Measurements from ENCODE around the gene RAB39A. TPM values are rescaled to one million over a fixed set of nuclear protein-coding genes. Genes with fewer than 3 reads are reported as not detected.

Gene RAB39A
- polyA plus RNA-seq, 1 donor from 2014 or later = 1.9 TPM

DNA sequence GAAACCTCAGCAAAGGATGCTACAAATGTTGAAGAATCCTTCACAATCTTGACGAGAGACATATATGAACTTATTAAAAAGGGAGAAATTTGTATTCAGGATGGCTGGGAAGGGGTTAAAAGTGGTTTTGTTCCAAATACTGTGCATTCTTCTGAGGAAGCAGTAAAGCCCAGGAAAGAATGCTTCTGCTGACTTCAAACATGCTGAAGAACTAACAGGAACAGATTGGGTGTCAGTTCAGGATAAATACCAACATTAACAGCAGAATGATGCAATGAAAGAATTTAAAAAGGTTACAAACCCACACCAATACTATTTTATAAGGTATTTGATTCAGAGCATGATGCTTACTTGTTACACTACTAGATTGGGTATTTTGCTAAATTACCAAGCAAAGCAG, 33.9 kb downstream of the RAB39A start:
- H3K36me3 ChIP-seq (ENCODE audit: insufficient read depth, low read length) = no peaks in the 10 kb centered on the region
- no peaks in the 10 kb centered on the region for H3K9me2 ChIP-seq (ENCODE audit: insufficient read depth, low read length)
- H3F3A ChIP-seq (ENCODE audit: insufficient read depth, low read length, poor library complexity, severe bottlenecking) = no peaks in the 10 kb centered on the region
- H3K4me3 ChIP-seq (ENCODE audit: low read length) = no peak overlapping the region
- no peak overlapping the region for H3K27ac ChIP-seq (ENCODE audit: low read length)
- H3K9ac ChIP-seq (ENCODE audit: low read length) = no peak overlapping the region
- H4K20me1 ChIP-seq (ENCODE audit: insufficient read depth) = no peaks in the 10 kb centered on the region
- H3K79me2 ChIP-seq (replicated peaks; ENCODE audit: insufficient read depth, low read length) = no peaks in the 10 kb centered on the region
- no peaks in the 10 kb centered on the region for H3K27me3 ChIP-seq (ENCODE audit: insufficient read depth, low read depth, low read length)
- H3K9me3 ChIP-seq (ENCODE audit: low read length) = no peaks in the 10 kb centered on the region
- TF ChIP-seq TAF1 (IDR thresholded peaks at IDR 0.05; ENCODE audit: low read depth) = no peak
- no peak for TF ChIP-seq SMC3 (conservative IDR thresholded peaks at IDR 0.05; ENCODE audit: poor library complexity)
- no peak for TF ChIP-seq POLR2AphosphoS5 (IDR thresholded peaks at IDR 0.05)
- TF ChIP-seq, protein P1, sequence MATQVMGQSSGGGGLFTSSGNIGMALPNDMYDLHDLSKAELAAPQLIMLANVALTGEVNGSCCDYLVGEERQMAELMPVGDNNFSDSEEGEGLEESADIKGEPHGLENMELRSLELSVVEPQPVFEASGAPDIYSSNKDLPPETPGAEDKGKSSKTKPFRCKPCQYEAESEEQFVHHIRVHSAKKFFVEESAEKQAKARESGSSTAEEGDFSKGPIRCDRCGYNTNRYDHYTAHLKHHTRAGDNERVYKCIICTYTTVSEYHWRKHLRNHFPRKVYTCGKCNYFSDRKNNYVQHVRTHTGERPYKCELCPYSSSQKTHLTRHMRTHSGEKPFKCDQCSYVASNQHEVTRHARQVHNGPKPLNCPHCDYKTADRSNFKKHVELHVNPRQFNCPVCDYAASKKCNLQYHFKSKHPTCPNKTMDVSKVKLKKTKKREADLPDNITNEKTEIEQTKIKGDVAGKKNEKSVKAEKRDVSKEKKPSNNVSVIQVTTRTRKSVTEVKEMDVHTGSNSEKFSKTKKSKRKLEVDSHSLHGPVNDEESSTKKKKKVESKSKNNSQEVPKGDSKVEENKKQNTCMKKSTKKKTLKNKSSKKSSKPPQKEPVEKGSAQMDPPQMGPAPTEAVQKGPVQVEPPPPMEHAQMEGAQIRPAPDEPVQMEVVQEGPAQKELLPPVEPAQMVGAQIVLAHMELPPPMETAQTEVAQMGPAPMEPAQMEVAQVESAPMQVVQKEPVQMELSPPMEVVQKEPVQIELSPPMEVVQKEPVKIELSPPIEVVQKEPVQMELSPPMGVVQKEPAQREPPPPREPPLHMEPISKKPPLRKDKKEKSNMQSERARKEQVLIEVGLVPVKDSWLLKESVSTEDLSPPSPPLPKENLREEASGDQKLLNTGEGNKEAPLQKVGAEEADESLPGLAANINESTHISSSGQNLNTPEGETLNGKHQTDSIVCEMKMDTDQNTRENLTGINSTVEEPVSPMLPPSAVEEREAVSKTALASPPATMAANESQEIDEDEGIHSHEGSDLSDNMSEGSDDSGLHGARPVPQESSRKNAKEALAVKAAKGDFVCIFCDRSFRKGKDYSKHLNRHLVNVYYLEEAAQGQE (IDR thresholded peaks at IDR 0.05; ENCODE audit: borderline replicate concordance) = no peak
- TF ChIP-seq, protein P2, sequence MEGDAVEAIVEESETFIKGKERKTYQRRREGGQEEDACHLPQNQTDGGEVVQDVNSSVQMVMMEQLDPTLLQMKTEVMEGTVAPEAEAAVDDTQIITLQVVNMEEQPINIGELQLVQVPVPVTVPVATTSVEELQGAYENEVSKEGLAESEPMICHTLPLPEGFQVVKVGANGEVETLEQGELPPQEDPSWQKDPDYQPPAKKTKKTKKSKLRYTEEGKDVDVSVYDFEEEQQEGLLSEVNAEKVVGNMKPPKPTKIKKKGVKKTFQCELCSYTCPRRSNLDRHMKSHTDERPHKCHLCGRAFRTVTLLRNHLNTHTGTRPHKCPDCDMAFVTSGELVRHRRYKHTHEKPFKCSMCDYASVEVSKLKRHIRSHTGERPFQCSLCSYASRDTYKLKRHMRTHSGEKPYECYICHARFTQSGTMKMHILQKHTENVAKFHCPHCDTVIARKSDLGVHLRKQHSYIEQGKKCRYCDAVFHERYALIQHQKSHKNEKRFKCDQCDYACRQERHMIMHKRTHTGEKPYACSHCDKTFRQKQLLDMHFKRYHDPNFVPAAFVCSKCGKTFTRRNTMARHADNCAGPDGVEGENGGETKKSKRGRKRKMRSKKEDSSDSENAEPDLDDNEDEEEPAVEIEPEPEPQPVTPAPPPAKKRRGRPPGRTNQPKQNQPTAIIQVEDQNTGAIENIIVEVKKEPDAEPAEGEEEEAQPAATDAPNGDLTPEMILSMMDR (IDR thresholded peaks at IDR 0.05; ENCODE audit: poor library complexity, severe bottlenecking) = no peak
- TF ChIP-seq RAD21 (conservative IDR thresholded peaks at IDR 0.05) = no peak
- TF ChIP-seq EZH2 (IDR thresholded peaks at IDR 0.05; ENCODE audit: borderline replicate concordance, insufficient read depth, low read length, poor library complexity, severe bottlenecking) = no peak
- no peak for TF ChIP-seq EP300 (conservative IDR thresholded peaks at IDR 0.05; ENCODE audit: poor library complexity, severe bottlenecking)
- TF ChIP-seq MXI1 (conservative IDR thresholded peaks at IDR 0.05; ENCODE audit: poor library complexity, severe bottlenecking) = no peak
- no peak overlapping the region for H3K4me2 ChIP-seq (ENCODE audit: low read length)
- H2AFZ ChIP-seq (ENCODE audit: low read depth, low read length) = no peak overlapping the region

DNA sequence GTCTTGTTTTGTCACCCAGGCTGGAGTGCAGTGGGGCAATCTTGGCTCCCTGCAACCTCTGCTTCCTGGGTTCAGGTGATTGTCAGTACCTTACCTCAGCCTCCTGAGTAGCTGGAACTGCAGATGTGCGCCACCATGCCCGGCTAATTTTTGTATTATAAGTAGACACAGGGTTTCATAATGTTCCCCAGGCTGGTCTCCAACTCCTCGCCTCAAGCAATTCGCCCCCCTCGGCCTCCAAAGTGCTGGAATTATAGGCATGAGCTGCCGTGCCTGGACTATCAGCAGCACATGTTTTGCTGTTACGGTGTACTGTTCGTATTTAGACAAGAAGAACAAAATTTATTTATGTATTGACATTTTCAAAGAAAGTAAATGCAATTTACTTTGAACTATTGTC, 34.8 kb downstream of the RAB39A start:
- Histone ChIP-seq H3K27me3 (ENCODE audit: insufficient read depth, low read depth, low read length) (no peaks in the 10 kb centered on the region), H3K9me2 (ENCODE audit: insufficient read depth, low read length) (no peaks in the 10 kb centered on the region), H3K4me2 (ENCODE audit: low read length) (no peak overlapping the region), H3F3A (ENCODE audit: insufficient read depth, low read length, poor library complexity, severe bottlenecking) (no peaks in the 10 kb centered on the region), H3K27ac (ENCODE audit: low read length) (no peak overlapping the region), H3K79me2 (replicated peaks; ENCODE audit: insufficient read depth, low read length) (no peaks in the 10 kb centered on the region), H3K9ac (ENCODE audit: low read length) (no peak overlapping the region), H3K9me3 (ENCODE audit: low read length) (no peaks in the 10 kb centered on the region), H3K4me3 (ENCODE audit: low read length) (no peak overlapping the region), H2AFZ (ENCODE audit: low read depth, low read length) (no peak overlapping the region), H3K36me3 (ENCODE audit: insufficient read depth, low read length) (no peaks in the 10 kb centered on the region), H4K20me1 (ENCODE audit: insufficient read depth) (no peaks in the 10 kb centered on the region)
- TF ChIP-seq TAF1 (IDR thresholded peaks at IDR 0.05; ENCODE audit: low read depth) (no peak), RAD21 (conservative IDR thresholded peaks at IDR 0.05) (no peak), EP300 (conservative IDR thresholded peaks at IDR 0.05; ENCODE audit: poor library complexity, severe bottlenecking) (no peak), SMC3 (conservative IDR thresholded peaks at IDR 0.05; ENCODE audit: poor library complexity) (no peak), POLR2AphosphoS5 (IDR thresholded peaks at IDR 0.05) (no peak), EZH2 (IDR thresholded peaks at IDR 0.05; ENCODE audit: borderline replicate concordance, insufficient read depth, low read length, poor library complexity, severe bottlenecking) (no peak), MXI1 (conservative IDR thresholded peaks at IDR 0.05; ENCODE audit: poor library complexity, severe bottlenecking) (no peak)
- TF ChIP-seq, protein P2 (IDR thresholded peaks at IDR 0.05; ENCODE audit: poor library complexity, severe bottlenecking) = no peak
- TF ChIP-seq, protein P1 (IDR thresholded peaks at IDR 0.05; ENCODE audit: borderline replicate concordance) = no peak

Data from neural cell (in vitro differentiated cells).